Memory B cell (primary cell): Measurements from ENCODE around the gene MEF2A.
"Not testable (repeated sequence)": the region's sequence is repeated elsewhere in the genome, so short reads cannot be mapped to it uniquely, and the experiment has no call there.

Experiments
- ATAC-seq: fragments of 150-1000 bp; cut with Tn5 transposase; 2 replicates; pipeline ENCODE4 v1.10.0; 2021; ENCODE audit warnings: low read depth, mild to moderate bottlenecking, moderate library complexity
- DNase-seq, 2 donors: peaks; one replicate each; pipeline ENCODE4 v3.0.0; 2022; ENCODE audit warnings: low spot score in 2 of 2
- H3K27ac Mint-ChIP-seq: one replicate; pipeline ENCODE4 v1.8.0; 2022; ENCODE audit warnings: mild to moderate bottlenecking, moderate library complexity, mixed read lengths
- H3K27me3 Mint-ChIP-seq: one replicate; pipeline ENCODE4 v1.8.0; 2022; ENCODE audit warnings: mixed read lengths
- H3K36me3 Mint-ChIP-seq: one replicate; pipeline ENCODE4 v1.8.0; 2022; ENCODE audit warnings: mild to moderate bottlenecking, mixed read lengths
- H3K4me1 Mint-ChIP-seq: one replicate; pipeline ENCODE4 v1.8.0; 2022; ENCODE audit warnings: mixed read lengths
- H3K4me3 Mint-ChIP-seq: one replicate; pipeline ENCODE4 v1.8.0; 2022; ENCODE audit warnings: mild to moderate bottlenecking, moderate library complexity, mixed read lengths
- H3K9me3 Mint-ChIP-seq: one replicate; pipeline ENCODE4 v1.8.0; 2022; ENCODE audit warnings: mixed read lengths

Gene MEF2A

GRCh38 chr15:99565299-99566156 lies at the start of gene MEF2A:
TSS of gene MEF2A (plus strand) at chr15:99565984. CDS start at chr15:99633120, 67,136 bp downstream.
- Mint-ChIP-seq H3K9me3 (no peaks in the 10 kb centered on the region), H3K4me1 (peaks cover 40% of the 10 kb centered on the region), H3K27ac (peak within 1 kb of the TSS; percentile 99), H3K4me3 (peak within 1 kb of the TSS; percentile 99), H3K36me3 (peaks cover 3% of the 10 kb centered on the region), H3K27me3 (no peaks in the 10 kb centered on the region)
- ATAC-seq (peak; percentile 64), DNase-seq (peak; percentile 91 to 93)

GRCh38 chr15:99518191-99518590 lies 47.6 kb upstream of the MEF2A start:
- H3K27me3 Mint-ChIP-seq = no peaks in the 10 kb centered on the region
- H3K27ac Mint-ChIP-seq = no peak overlapping the region
- no peak for DNase-seq
- no peak overlapping the region for H3K4me3 Mint-ChIP-seq
- H3K4me1 Mint-ChIP-seq = peaks cover 37% of the 10 kb centered on the region
- H3K36me3 Mint-ChIP-seq = peaks cover 2% of the 10 kb centered on the region
- H3K9me3 Mint-ChIP-seq = peaks cover 4% of the 10 kb centered on the region
- no peak for ATAC-seq

GRCh38 chr15:99519366-99519765 lies 46.4 kb upstream of the MEF2A start:
- H3K36me3 Mint-ChIP-seq, H3K9me3 Mint-ChIP-seq, DNase-seq, ATAC-seq, H3K27me3 Mint-ChIP-seq, H3K27ac Mint-ChIP-seq, H3K4me3 Mint-ChIP-seq: not testable (repeated sequence)
- peaks cover 26% of the 10 kb centered on the region for H3K4me1 Mint-ChIP-seq

- no peaks in the 10 kb centered on the region for H3K27me3 Mint-ChIP-seq
- peaks cover 12% of the 10 kb centered on the region for H3K9me3 Mint-ChIP-seq
- H3K4me1 Mint-ChIP-seq = peaks cover 18% of the 10 kb centered on the region
- DNase-seq (no peak), ATAC-seq (peak; percentile 78)
- H3K4me3 Mint-ChIP-seq = no peak overlapping the region
- no peaks in the 10 kb centered on the region for H3K36me3 Mint-ChIP-seq
- H3K27ac Mint-ChIP-seq = no peak overlapping the region
Measured at GRCh38 chr15:99522288-99522687, 43.5 kb upstream of the MEF2A start.

- Mint-ChIP-seq H3K4me1 (peaks cover 18% of the 10 kb centered on the region), H3K27ac (no peak overlapping the region), H3K4me3 (no peak overlapping the region), H3K27me3 (no peaks in the 10 kb centered on the region), H3K36me3 (peaks cover 4% of the 10 kb centered on the region), H3K9me3 (peaks cover 15% of the 10 kb centered on the region)
- no peak for DNase-seq
- ATAC-seq = no peak
Measured at GRCh38 chr15:99526176-99526575, 39.6 kb upstream of the MEF2A start.

GRCh38 chr15:99526671-99527070 lies 39.1 kb upstream of the MEF2A start:
- DNase-seq (no peak), ATAC-seq (no peak)
- peaks cover 4% of the 10 kb centered on the region for H3K36me3 Mint-ChIP-seq
- H3K9me3 Mint-ChIP-seq = peaks cover 15% of the 10 kb centered on the region
- peaks cover 18% of the 10 kb centered on the region for H3K4me1 Mint-ChIP-seq
- no peak overlapping the region for H3K4me3 Mint-ChIP-seq
- no peaks in the 10 kb centered on the region for H3K27me3 Mint-ChIP-seq
- no peak overlapping the region for H3K27ac Mint-ChIP-seq

GRCh38 chr15:99536422-99537040 lies 29.3 kb upstream of the MEF2A start:
- Mint-ChIP-seq H3K27ac (no peak overlapping the region), H3K4me1 (peaks cover 4% of the 10 kb centered on the region), H3K36me3 (no peaks in the 10 kb centered on the region), H3K27me3 (no peaks in the 10 kb centered on the region), H3K4me3 (no peak overlapping the region), H3K9me3 (peaks cover 4% of the 10 kb centered on the region)
- ATAC-seq = no peak
- DNase-seq = no peak

- Mint-ChIP-seq H3K9me3 (peaks cover 1% of the 10 kb centered on the region), H3K36me3 (no peaks in the 10 kb centered on the region), H3K27me3 (no peaks in the 10 kb centered on the region), H3K27ac (no peak overlapping the region), H3K4me1 (peaks cover 4% of the 10 kb centered on the region), H3K4me3 (no peak overlapping the region)
- ATAC-seq (no peak), DNase-seq (no peak)
Measured at GRCh38 chr15:99537344-99537743, 28.4 kb upstream of the MEF2A start.

- Mint-ChIP-seq H3K27me3 (no peaks in the 10 kb centered on the region), H3K9me3 (no peaks in the 10 kb centered on the region), H3K27ac (no peak overlapping the region), H3K36me3 (no peaks in the 10 kb centered on the region), H3K4me1 (peaks cover 4% of the 10 kb centered on the region), H3K4me3 (no peak overlapping the region)
- DNase-seq (no peak), ATAC-seq (no peak)
Measured at GRCh38 chr15:99538261-99538660, 27.5 kb upstream of the MEF2A start.

GRCh38 chr15:99542828-99543227 lies 23.0 kb upstream of the MEF2A start:
- Mint-ChIP-seq H3K27ac (no peak overlapping the region), H3K36me3 (no peaks in the 10 kb centered on the region), H3K9me3 (no peaks in the 10 kb centered on the region), H3K4me3 (no peak overlapping the region), H3K27me3 (no peaks in the 10 kb centered on the region), H3K4me1 (no peaks in the 10 kb centered on the region)
- ATAC-seq = no peak
- DNase-seq = no peak

- H3K9me3 Mint-ChIP-seq = no peaks in the 10 kb centered on the region
- no peak for DNase-seq
- H3K27me3 Mint-ChIP-seq = no peaks in the 10 kb centered on the region
- H3K4me1 Mint-ChIP-seq = peaks cover 3% of the 10 kb centered on the region
- H3K27ac Mint-ChIP-seq = no peak overlapping the region
- no peaks in the 10 kb centered on the region for H3K36me3 Mint-ChIP-seq
- no peak overlapping the region for H3K4me3 Mint-ChIP-seq
- ATAC-seq = no peak
Measured at GRCh38 chr15:99545605-99546004, 20.2 kb upstream of the MEF2A start.

- H3K36me3 Mint-ChIP-seq = no peaks in the 10 kb centered on the region
- no peaks in the 10 kb centered on the region for H3K27me3 Mint-ChIP-seq
- ATAC-seq (no peak), DNase-seq (no peak)
- H3K4me3 Mint-ChIP-seq = no peak overlapping the region
- H3K4me1 Mint-ChIP-seq = peaks cover 7% of the 10 kb centered on the region
- H3K9me3 Mint-ChIP-seq = no peaks in the 10 kb centered on the region
- H3K27ac Mint-ChIP-seq = no peak overlapping the region
Measured at GRCh38 chr15:99546441-99547100, 19.2 kb upstream of the MEF2A start.

- no peak for DNase-seq
- H3K9me3 Mint-ChIP-seq = no peaks in the 10 kb centered on the region
- peaks cover 12% of the 10 kb centered on the region for H3K4me1 Mint-ChIP-seq
- no peak for ATAC-seq
- no peaks in the 10 kb centered on the region for H3K27me3 Mint-ChIP-seq
- H3K36me3 Mint-ChIP-seq = no peaks in the 10 kb centered on the region
- no peak overlapping the region for H3K4me3 Mint-ChIP-seq
- H3K27ac Mint-ChIP-seq = no peak overlapping the region
Measured at GRCh38 chr15:99547517-99547916, 18.3 kb upstream of the MEF2A start.

- Mint-ChIP-seq H3K4me1 (peaks cover 14% of the 10 kb centered on the region), H3K36me3 (no peaks in the 10 kb centered on the region), H3K4me3 (no peak overlapping the region), H3K9me3 (no peaks in the 10 kb centered on the region), H3K27ac (no peak overlapping the region), H3K27me3 (no peaks in the 10 kb centered on the region)
- DNase-seq (no peak), ATAC-seq (no peak)
Measured at GRCh38 chr15:99550077-99550476, 15.7 kb upstream of the MEF2A start.
